Fibroblast of the aortic adventitia (primary cell): ENCODE data around the gene PLA2G3. TPM values are rescaled to one million over a fixed set of nuclear protein-coding genes. Genes with fewer than 3 reads are reported as not detected.
A peak's percentile ranks its signal among the peaks of the same experiment; 100 is the strongest.

Experiments used
- DNase-seq: peaks from one replicate; pipeline ENCODE4 v3.0.0-alpha.2; 2010; ENCODE audit warnings: low read depth
- H3K4me3 ChIP-seq: 2 replicates; pipeline ENCODE4 v1.5.1; 2011; ENCODE audit warnings: low read depth, mild to moderate bottlenecking, control low read depth, low read length, moderate library complexity
- CTCF ChIP-seq: IDR thresholded peaks from 2 replicates; pipeline ENCODE4 v1.5.1; 2011; ENCODE audit warnings: mild to moderate bottlenecking, low read length, control low read depth, inconsistent platforms; ENCODE audit not compliant: insufficient read depth
- total RNA-seq: library from RNA; depleted of rRNA; stranded (reverse); fragments of >200 nt; gene quantifications from 2 replicates; pipeline ENCODE4 v1.2.3, GENCODE V29; 2012; ENCODE audit warnings: low replicate concordance

Gene PLA2G3
- total RNA-seq, 1 donor = 0.09 TPM

GRCh38 chr22:31148953-31149627 is 8.8 kb upstream of the PLA2G3 start:
- TF ChIP-seq CTCF = peak; percentile 99
- DNase-seq = peak; percentile 86
- no peak overlapping the region for H3K4me3 ChIP-seq

- no peak overlapping the region for H3K4me3 ChIP-seq
- no peak for TF ChIP-seq CTCF
- peak; percentile 63 for DNase-seq
Measured at GRCh38 chr22:31148488-31148887, 8.2 kb upstream of the PLA2G3 start.

- TF ChIP-seq CTCF = no peak
- no peak overlapping the region for H3K4me3 ChIP-seq
- DNase-seq = no peak
Measured at GRCh38 chr22:31144223-31144622, 3.9 kb upstream of the PLA2G3 start.

GRCh38 chr22:31143537-31143936 is 3.2 kb upstream of the PLA2G3 start:
- no peak for DNase-seq
- H3K4me3 ChIP-seq = no peak overlapping the region
- TF ChIP-seq CTCF = no peak

GRCh38 chr22:31143038-31143437 is 2.7 kb upstream of the PLA2G3 start:
- DNase-seq = no peak
- H3K4me3 ChIP-seq = no peak overlapping the region
- no peak for TF ChIP-seq CTCF

- DNase-seq = no peak
- no peak overlapping the region for H3K4me3 ChIP-seq
- no peak for TF ChIP-seq CTCF
Measured at GRCh38 chr22:31142285-31142684, 2.0 kb upstream of the PLA2G3 start.

GRCh38 chr22:31141551-31141950 is 1.2 kb upstream of the PLA2G3 start:
- no peak for TF ChIP-seq CTCF
- DNase-seq = no peak
- H3K4me3 ChIP-seq = no peak overlapping the region
